Fibroblast of lung (primary cell): ENCODE data around the gene UACA.

Source experiments
- CTCF ChIP-seq, 2 donors: IDR thresholded peaks in 1 of 2; conservative IDR thresholded peaks in 1 of 2; 1 replicate in 1 of 2; 2 replicates in 1 of 2; pipeline ENCODE4 v1.5.1; 2011 to 2012; ENCODE audit warnings: low read length in 2 of 2, control low read depth in 1 of 2, inconsistent platforms in 1 of 2, low read depth in 1 of 2, mild to moderate bottlenecking in 1 of 2
- EZH2 ChIP-seq: IDR thresholded peaks from 2 replicates; pipeline ENCODE4 v1.5.1; 2012; ENCODE audit warnings: low read length, control low read depth, mild to moderate bottlenecking; ENCODE audit errors: missing control alignments

GRCh38 chr15:70781236-70781635, 17.9 kb upstream of the UACA start:
- TF ChIP-seq EZH2: no peak
- no peak for TF ChIP-seq CTCF (conservative IDR thresholded peaks at IDR 0.05 in 1 of 2, IDR thresholded peaks at IDR 0.05 in 1 of 2; ENCODE audit: low read depth in 1 of 2, low read length in 2 of 2)
